GM23248 (cell line): ENCODE measurements around the gene ATXN7L1.

Experiments used
- EZH2 ChIP-seq: fragments of 200-600 bp; sonication (generic); IDR thresholded peaks from 2 replicates; pipeline ENCODE4 v1.6.1; 2018; ENCODE audit warnings: antibody characterized with exemption, mild to moderate bottlenecking; ENCODE audit not compliant: insufficient read depth, poor library complexity, severe bottlenecking
- EZH2phosphoT487 ChIP-seq: fragments of 200-600 bp; sonication (generic); IDR thresholded peaks from 2 replicates; pipeline ENCODE4 v1.6.1; 2018; ENCODE audit warnings: antibody characterized with exemption, moderate library complexity, mild to moderate bottlenecking, low read depth; ENCODE audit not compliant: insufficient read depth

GRCh38 chr7:105894131-105894530 lies 17.7 kb upstream of the ATXN7L1 start:
- no peak for TF ChIP-seq EZH2phosphoT487
- no peak for TF ChIP-seq EZH2
